Gastrocnemius medialis (tissue), 4 donors: ENCODE measurements around the gene RAB11A. TPM values are rescaled to one million over a fixed set of nuclear protein-coding genes. Genes with fewer than 3 reads are reported as not detected.

Source experiments
- ATAC-seq, 2 donors: fragments of 150-250 bp; one replicate each; pipeline ENCODE4 v1.9.1; 2016
- DNase-seq, 2 donors: peaks; one replicate each; pipeline ENCODE4 v3.0.0-alpha.2; 2019
- H3K27ac ChIP-seq, 4 donors: fragments of 200-600 bp; sonication (generic); 1 replicate in 1 of 4; 2 replicates in 3 of 4; pipeline ENCODE4 v1.5.1; 2016 to 2018; ENCODE audit warnings: mild to moderate bottlenecking in 2 of 4, moderate library complexity in 1 of 4
- H3K27me3 ChIP-seq, 3 donors: fragments of 200-600 bp; sonication (generic) in 2 of 3; 1 replicate in 1 of 3; 2 replicates in 2 of 3; pipeline versions ENCODE4 v1.5.1 to v1.6.0; 2016 to 2019; ENCODE audit warnings: mild to moderate bottlenecking in 1 of 3, moderate library complexity in 1 of 3
- H3K36me3 ChIP-seq, 2 donors: fragments of 200-600 bp; sonication (generic) in 1 of 2; one replicate each; pipeline ENCODE4 v1.5.1; 2017 to 2018
- H3K4me1 ChIP-seq, 2 donors: fragments of 200-600 bp; sonication (generic) in 1 of 2; one replicate each; pipeline ENCODE4 v1.5.1; 2016 to 2017; ENCODE audit warnings: mild to moderate bottlenecking in 2 of 2
- H3K4me3 ChIP-seq, 4 donors: fragments of 200-600 bp; sonication (generic) in 3 of 4; 1 replicate in 1 of 4; 2 replicates in 3 of 4; pipeline ENCODE4 v1.5.1; 2016 to 2019; ENCODE audit warnings: mild to moderate bottlenecking in 2 of 4
- H3K9me3 ChIP-seq, 3 donors: fragments of 200-600 bp; sonication (generic) in 2 of 3; 1 replicate in 1 of 3; 2 replicates in 2 of 3; pipeline ENCODE4 v1.5.1; 2016 to 2019
- CTCF ChIP-seq, 5 experiments: fragments of 450-650 bp in 3 of 5; fragments of 200-600 bp in 2 of 5; sonication (generic) in 2 of 5; IDR thresholded peaks in 4 of 5; conservative IDR thresholded peaks in 1 of 5; 1 replicate in 4 of 5; 2 replicates in 1 of 5; pipeline ENCODE4 v1.5.1; 2016 to 2019; ENCODE audit warnings: antibody characterized with exemption in 5 of 5, mild to moderate bottlenecking in 3 of 5, moderate library complexity in 3 of 5
- POLR2A ChIP-seq, 2 donors: fragments of 450-650 bp; IDR thresholded peaks; one replicate each; pipeline ENCODE4 v1.6.1; 2017; ENCODE audit warnings: antibody characterized with exemption in 2 of 2, mild to moderate bottlenecking in 2 of 2, moderate library complexity in 2 of 2
- in situ Hi-C, 4 donors: fragments of 200-750 bp; cut with MboI; loops; one replicate each; pipeline versions ENCODE4 v1.15.0 to v1.8.0; 2017; ENCODE audit warnings: low sequenced_read_pairs in 4 of 4
- intact Hi-C: fragments of 100-400 bp; cut with DNase I; formaldehyde crosslinking; loops from one replicate; pipeline ENCODE4 v1.15.1; 2023; ENCODE audit warnings: low total_unique reads
- total RNA-seq, 4 donors: library from RNA; depleted of rRNA; stranded (reverse); fragments of >200 nt; gene quantifications; one replicate each; pipeline versions ENCODE4 v1.1.0 to v1.2.3, GENCODE V29; 2016

RAB11A gene
- total RNA-seq, 4 donors from 2014 or later, result 93.0 to 207 (median 166) TPM

GRCh38 chr15:65914981-65915925, 46.0 kb downstream of the RAB11A start:
- intact Hi-C loops (loop anchor here (5.0 kb wide), 1 partner anchor 277 kb away; no protein-coding TSS in a partner anchor), in situ Hi-C loops (no loop called here)
- no peak for DNase-seq
- no peaks in the 10 kb centered on the region for H3K9me3 ChIP-seq
- TF ChIP-seq CTCF (IDR thresholded peaks at IDR 0.05 in 4 of 5, conservative IDR thresholded peaks at IDR 0.05 in 1 of 5) (no peak), POLR2A (IDR thresholded peaks at IDR 0.05) (no peak)
- no peak overlapping the region for H3K27ac ChIP-seq
- H3K36me3 ChIP-seq, result no peaks in the 10 kb centered on the region
- no peak overlapping the region for H3K4me3 ChIP-seq
- ATAC-seq, result no peak
- H3K27me3 ChIP-seq, result no peaks in the 10 kb centered on the region
- H3K4me1 ChIP-seq, result peaks cover 0 to 2% of the 10 kb centered on the region in 2 donors

- ATAC-seq (no peak), DNase-seq (no peak)
- Histone ChIP-seq H3K9me3 (no peaks in the 10 kb centered on the region), H3K4me1 (peaks cover 0 to 2% of the 10 kb centered on the region in 2 donors), H3K4me3 (no peak overlapping the region), H3K36me3 (no peaks in the 10 kb centered on the region), H3K27me3 (no peaks in the 10 kb centered on the region), H3K27ac (no peak overlapping the region)
- in situ Hi-C loops (no loop called here), intact Hi-C loops (loop anchor here (5.0 kb wide), 1 partner anchor 276 kb away; no protein-coding TSS in a partner anchor)
- TF ChIP-seq POLR2A (IDR thresholded peaks at IDR 0.05) (no peak), CTCF (IDR thresholded peaks at IDR 0.05 in 4 of 5, conservative IDR thresholded peaks at IDR 0.05 in 1 of 5) (no peak)
Measured at GRCh38 chr15:65916041-65916663, 46.9 kb downstream of the RAB11A start.

- peaks cover 0 to 2% of the 10 kb centered on the region in 2 donors for H3K4me1 ChIP-seq
- intact Hi-C loops (loop anchor here (5.0 kb wide), 1 partner anchor 275 kb away; no protein-coding TSS in a partner anchor), in situ Hi-C loops (no loop called here)
- no peaks in the 10 kb centered on the region for H3K36me3 ChIP-seq
- no peak overlapping the region for H3K4me3 ChIP-seq
- ATAC-seq (peak; percentile 25 to 71), DNase-seq (no peak)
- TF ChIP-seq POLR2A (IDR thresholded peaks at IDR 0.05), result no peak
- TF ChIP-seq CTCF (IDR thresholded peaks at IDR 0.05 in 4 of 5, conservative IDR thresholded peaks at IDR 0.05 in 1 of 5), result peak in 3 of 5 experiments; percentile 33 to 45 (median 38)
- H3K9me3 ChIP-seq, result no peaks in the 10 kb centered on the region
- no peak overlapping the region for H3K27ac ChIP-seq
- H3K27me3 ChIP-seq, result no peaks in the 10 kb centered on the region
Measured at GRCh38 chr15:65916664-65917406, 47.5 kb downstream of the RAB11A start.

- Histone ChIP-seq H3K4me1 (peaks cover 0 to 2% of the 10 kb centered on the region in 2 donors), H3K27ac (no peak overlapping the region), H3K9me3 (no peaks in the 10 kb centered on the region), H3K36me3 (no peaks in the 10 kb centered on the region), H3K27me3 (no peaks in the 10 kb centered on the region), H3K4me3 (no peak overlapping the region)
- ATAC-seq, result no peak
- in situ Hi-C loops (no loop called here), intact Hi-C loops (loop anchor here (5.0 kb wide), 1 partner anchor 275 kb away; no protein-coding TSS in a partner anchor)
- DNase-seq, result no peak
- TF ChIP-seq CTCF (IDR thresholded peaks at IDR 0.05 in 4 of 5, conservative IDR thresholded peaks at IDR 0.05 in 1 of 5), result no peak
- no peak for TF ChIP-seq POLR2A (IDR thresholded peaks at IDR 0.05)
Measured at GRCh38 chr15:65917407-65917756, 48.1 kb downstream of the RAB11A start.
